Endodermal cell (in vitro differentiated cells): ENCODE results near the gene NEK8. TPM values are rescaled to one million over a fixed set of nuclear protein-coding genes. Genes with fewer than 3 reads are reported as not detected.
"Not testable (repeated sequence)": the region's sequence is repeated elsewhere in the genome, so short reads cannot be mapped to it uniquely, and the experiment has no call there.

Experiments used
- DNase-seq: peaks from one replicate; pipeline ENCODE4 v3.0.0-alpha.2; 2017
- H3K27ac ChIP-seq: 2 replicates; pipeline ENCODE4 v1.5.1; 2013; ENCODE audit warnings: mild to moderate bottlenecking, low read depth, low read length, moderate library complexity
- H3K27me3 ChIP-seq: 2 replicates; pipeline ENCODE4 v1.6.1; 2013; ENCODE audit warnings: mild to moderate bottlenecking, low read length, moderate library complexity; ENCODE audit not compliant: insufficient read depth, control insufficient read depth, poor library complexity, severe bottlenecking
- H3K36me3 ChIP-seq: 2 replicates; pipeline ENCODE4 v1.7.0; 2013; ENCODE audit warnings: mild to moderate bottlenecking, low read length, moderate library complexity; ENCODE audit not compliant: control insufficient read depth, insufficient read depth
- H3K4me1 ChIP-seq: one replicate; pipeline ENCODE4 v1.7.0; 2013; ENCODE audit warnings: low read length; ENCODE audit not compliant: control insufficient read depth, insufficient read depth
- H3K4me3 ChIP-seq: 2 replicates; pipeline ENCODE4 v1.5.1; 2013; ENCODE audit warnings: mild to moderate bottlenecking, low read length, moderate library complexity
- H3K9ac ChIP-seq: 2 replicates; pipeline ENCODE4 v1.6.1; 2013; ENCODE audit warnings: mild to moderate bottlenecking, low read length, moderate library complexity; ENCODE audit not compliant: poor library complexity, severe bottlenecking; ENCODE audit errors: extremely low read depth
- H3K9me3 ChIP-seq: 2 replicates; pipeline ENCODE4 v1.6.1; 2013; ENCODE audit warnings: mild to moderate bottlenecking, low read length, moderate library complexity; ENCODE audit not compliant: control insufficient read depth
- H3K27ac Mint-ChIP-seq: 2 replicates; pipeline ENCODE4 v1.8.0; 2020; ENCODE audit warnings: mixed read lengths
- H3K27me3 Mint-ChIP-seq: 2 replicates; pipeline ENCODE4 v1.8.0; 2021; ENCODE audit warnings: mild to moderate bottlenecking, mixed read lengths; ENCODE audit not compliant: insufficient read depth
- H3K36me3 Mint-ChIP-seq: 2 replicates; pipeline ENCODE4 v1.8.0; 2020; ENCODE audit warnings: low read depth, mixed read lengths
- H3K4me1 Mint-ChIP-seq: 2 replicates; pipeline ENCODE4 v1.8.0; 2020; ENCODE audit warnings: mixed read lengths
- H3K4me3 Mint-ChIP-seq: 2 replicates; pipeline ENCODE4 v1.8.0; 2020; ENCODE audit warnings: mild to moderate bottlenecking, moderate library complexity, mixed read lengths
- H3K9me3 Mint-ChIP-seq: 2 replicates; pipeline ENCODE4 v1.8.0; 2020; ENCODE audit warnings: mild to moderate bottlenecking, mixed read lengths
- WGBS, 2 experiments: methylation state at CpG; one replicate each; pipeline versions ENCODE4 v1.1.5 to v1.1.7; 2013; ENCODE audit warnings: missing lambda C conversion rate in 2 of 2, mixed read lengths in 1 of 2; ENCODE audit not compliant: insufficient coverage in 1 of 2, insufficient read length in 1 of 2; 5-methylcytosine and 5-hydroxymethylcytosine counted together
- total RNA-seq, 2 donors: library from RNA; stranded (reverse); fragmentation: NEBNext Ultra II Directional in 1 of 2; extraction: Animal tissue kit (Norgen Biotek cat#: 25700) in 1 of 2; gene quantifications; 2 replicates in 1 of 2; 3 replicates in 1 of 2; pipeline ENCODE4 v1.2.1, GENCODE V29; 2021
- TF ChIP-seq, protein P1 (sequence below): fragments of 200-600 bp; sonication (generic); conservative IDR thresholded peaks from 2 replicates; pipeline ENCODE4 v1.5.0; 2021; ENCODE audit warnings: antibody characterized with exemption, mild to moderate bottlenecking

NEK8 gene
- total RNA-seq, 2 donors from 2014 or later = 11.2 to 15.7 TPM

DNA sequence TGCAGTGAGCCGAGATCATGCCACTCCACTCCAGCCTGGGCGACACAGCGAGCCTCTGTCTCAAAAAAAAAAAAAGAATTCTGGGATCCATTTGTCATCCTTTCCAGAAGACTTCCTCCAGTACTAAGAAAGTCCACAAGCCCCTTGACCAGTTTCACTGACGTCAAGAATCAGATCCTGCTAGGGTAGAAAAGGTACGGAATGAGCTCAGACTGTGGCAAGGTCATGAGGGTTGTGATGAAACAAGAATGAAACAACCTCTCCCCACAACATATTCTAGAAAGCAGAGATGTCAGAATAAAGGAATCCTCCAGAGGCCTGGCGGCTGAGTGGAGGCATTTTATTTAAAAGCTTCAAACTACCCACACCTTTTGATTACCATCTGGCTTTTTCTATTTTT lies 45.1 kb downstream of the NEK8 start:
- WGBS, 2 experiments = 90 to 94% methylated on average over 2 to 6 of the region's 6 CpGs
- Mint-ChIP-seq H3K27me3 (no peaks in the 10 kb centered on the region), H3K4me1 (no peaks in the 10 kb centered on the region), H3K36me3 (peaks cover 31% of the 10 kb centered on the region), H3K4me3 (no peak overlapping the region), H3K9me3 (no peaks in the 10 kb centered on the region), H3K27ac (no peak overlapping the region)
- Histone ChIP-seq H3K4me3 (no peak overlapping the region), H3K27ac (no peak overlapping the region), H3K27me3 (no peaks in the 10 kb centered on the region), H3K9me3 (no peaks in the 10 kb centered on the region), H3K4me1 (no peaks in the 10 kb centered on the region), H3K9ac (no peak overlapping the region), H3K36me3 (peaks cover 22% of the 10 kb centered on the region)
- TF ChIP-seq, protein P1, sequence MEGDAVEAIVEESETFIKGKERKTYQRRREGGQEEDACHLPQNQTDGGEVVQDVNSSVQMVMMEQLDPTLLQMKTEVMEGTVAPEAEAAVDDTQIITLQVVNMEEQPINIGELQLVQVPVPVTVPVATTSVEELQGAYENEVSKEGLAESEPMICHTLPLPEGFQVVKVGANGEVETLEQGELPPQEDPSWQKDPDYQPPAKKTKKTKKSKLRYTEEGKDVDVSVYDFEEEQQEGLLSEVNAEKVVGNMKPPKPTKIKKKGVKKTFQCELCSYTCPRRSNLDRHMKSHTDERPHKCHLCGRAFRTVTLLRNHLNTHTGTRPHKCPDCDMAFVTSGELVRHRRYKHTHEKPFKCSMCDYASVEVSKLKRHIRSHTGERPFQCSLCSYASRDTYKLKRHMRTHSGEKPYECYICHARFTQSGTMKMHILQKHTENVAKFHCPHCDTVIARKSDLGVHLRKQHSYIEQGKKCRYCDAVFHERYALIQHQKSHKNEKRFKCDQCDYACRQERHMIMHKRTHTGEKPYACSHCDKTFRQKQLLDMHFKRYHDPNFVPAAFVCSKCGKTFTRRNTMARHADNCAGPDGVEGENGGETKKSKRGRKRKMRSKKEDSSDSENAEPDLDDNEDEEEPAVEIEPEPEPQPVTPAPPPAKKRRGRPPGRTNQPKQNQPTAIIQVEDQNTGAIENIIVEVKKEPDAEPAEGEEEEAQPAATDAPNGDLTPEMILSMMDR = no peak
- DNase-seq = no peak

DNA sequence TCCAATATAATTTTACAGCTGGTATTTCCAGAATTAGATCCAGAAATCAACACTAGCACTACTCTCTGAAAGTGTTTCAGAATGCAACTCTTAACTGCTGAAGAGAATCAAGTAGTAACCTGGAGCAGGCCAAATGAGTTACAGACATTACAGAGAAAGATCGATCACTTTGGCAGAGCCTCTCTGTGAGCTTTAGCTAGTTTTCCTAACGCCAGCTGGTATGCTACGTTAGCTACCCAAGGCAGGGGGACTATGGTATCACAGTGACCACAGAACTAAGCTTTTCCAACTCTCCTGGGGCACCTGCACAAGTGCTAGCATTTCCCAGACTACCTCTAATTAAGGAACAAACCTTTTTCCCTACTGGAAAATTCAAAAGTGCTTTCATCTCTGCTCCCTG lies 45.6 kb downstream of the NEK8 start:
- no peak overlapping the region for H3K27ac Mint-ChIP-seq
- DNase-seq = no peak
- H3K27ac ChIP-seq = no peak overlapping the region
- H3K4me3 ChIP-seq = no peak overlapping the region
- H3K27me3 Mint-ChIP-seq = no peaks in the 10 kb centered on the region
- H3K36me3 ChIP-seq = peaks cover 22% of the 10 kb centered on the region
- TF ChIP-seq, protein P1 = no peak
- 87 to 93% methylated on average over 3 of the region's 3 CpGs for WGBS, 2 experiments
- H3K9me3 Mint-ChIP-seq = no peaks in the 10 kb centered on the region
- H3K4me3 Mint-ChIP-seq = no peak overlapping the region
- peaks cover 36% of the 10 kb centered on the region for H3K36me3 Mint-ChIP-seq
- H3K27me3 ChIP-seq = no peaks in the 10 kb centered on the region
- no peaks in the 10 kb centered on the region for H3K9me3 ChIP-seq
- no peaks in the 10 kb centered on the region for H3K4me1 ChIP-seq
- H3K4me1 Mint-ChIP-seq = no peaks in the 10 kb centered on the region
- no peak overlapping the region for H3K9ac ChIP-seq

DNA sequence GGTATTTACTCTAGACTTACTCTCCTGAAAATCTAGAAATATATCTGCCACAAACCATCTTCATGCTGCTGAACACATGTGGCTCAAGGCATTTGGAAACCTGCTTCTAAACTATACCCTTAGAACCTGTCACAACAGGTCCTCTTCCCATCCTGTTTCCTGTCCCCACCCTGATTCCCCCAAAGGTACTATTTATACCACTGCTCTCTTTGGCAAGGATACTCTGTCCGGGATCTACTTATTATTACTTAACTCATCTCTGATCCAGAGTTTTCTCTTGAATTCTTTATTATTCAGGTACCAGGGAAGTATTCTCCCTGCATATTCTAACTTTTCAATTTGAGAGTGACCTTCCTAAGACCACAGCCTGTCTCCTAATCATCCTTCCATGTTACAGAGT lies 48.6 kb downstream of the NEK8 start:
- H3K36me3 Mint-ChIP-seq = peaks cover 41% of the 10 kb centered on the region
- Histone ChIP-seq H3K27ac (no peak overlapping the region), H3K9me3 (no peaks in the 10 kb centered on the region), H3K36me3 (peaks cover 33% of the 10 kb centered on the region), H3K9ac (no peak overlapping the region), H3K4me1 (no peaks in the 10 kb centered on the region), H3K27me3 (no peaks in the 10 kb centered on the region), H3K4me3 (no peak overlapping the region)
- H3K9me3 Mint-ChIP-seq = no peaks in the 10 kb centered on the region
- no peaks in the 10 kb centered on the region for H3K4me1 Mint-ChIP-seq
- TF ChIP-seq, protein P1 = no peak
- no peak overlapping the region for H3K4me3 Mint-ChIP-seq
- no peak for DNase-seq
- H3K27me3 Mint-ChIP-seq = no peaks in the 10 kb centered on the region
- no peak overlapping the region for H3K27ac Mint-ChIP-seq
- WGBS, 2 experiments = 89 to 91% methylated on average over 1 of the region's 1 CpG

DNA sequence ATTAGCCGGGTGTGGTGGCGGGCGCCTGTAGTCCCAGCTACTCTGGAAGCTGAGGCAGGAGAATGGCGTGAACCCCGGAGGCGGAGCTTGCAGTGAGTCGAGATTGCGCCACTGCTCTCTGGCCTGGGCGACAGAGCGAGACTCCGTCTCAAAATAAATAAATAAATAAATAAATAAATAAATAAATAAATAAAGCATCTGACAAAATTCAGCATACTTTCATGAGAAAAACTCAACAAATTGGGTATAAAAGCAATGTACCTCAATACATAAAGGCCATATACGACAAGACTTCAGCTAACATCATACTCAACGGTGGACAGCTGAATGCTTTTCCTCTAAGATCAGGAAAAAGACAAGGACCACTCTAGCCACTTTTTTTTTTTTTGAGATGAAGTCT lies 51.0 kb downstream of the NEK8 start:
- not testable (repeated sequence) for H3K27me3 ChIP-seq, H3K9me3 Mint-ChIP-seq, H3K4me3 ChIP-seq, H3K4me1 Mint-ChIP-seq, H3K9ac ChIP-seq, H3K27ac Mint-ChIP-seq, H3K27me3 Mint-ChIP-seq, DNase-seq, H3K4me1 ChIP-seq, H3K27ac ChIP-seq, H3K9me3 ChIP-seq, H3K4me3 Mint-ChIP-seq
- WGBS, 2 experiments = 98 to 99% methylated on average over 8 to 10 of the region's 13 CpGs
- H3K36me3 Mint-ChIP-seq = peaks cover 33% of the 10 kb centered on the region
- H3K36me3 ChIP-seq = peaks cover 20% of the 10 kb centered on the region
